GM23248 (cell line): ENCODE results near the gene BBS1. TPM values are rescaled to one million over a fixed set of nuclear protein-coding genes. Genes with fewer than 3 reads are reported as not detected.

Source experiments
- DNase-seq: peaks from one replicate; pipeline ENCODE4 v3.0.0-alpha.2; 2015
- H2AFZ ChIP-seq: fragments of 200-600 bp; sonication (generic); 2 replicates; pipeline ENCODE4 v1.6.1; 2016; ENCODE audit warnings: antibody characterized with exemption
- H3F3A ChIP-seq: fragments of 200-600 bp; sonication (generic); 2 replicates; pipeline ENCODE4 v1.6.1; 2016; ENCODE audit warnings: mild to moderate bottlenecking, antibody characterized with exemption, mixed run types; ENCODE audit not compliant: insufficient read depth
- H3K27ac ChIP-seq: fragments of 200-600 bp; sonication (generic); 2 replicates; pipeline ENCODE4 v1.5.1; 2016; ENCODE audit warnings: mild to moderate bottlenecking
- H3K27me3 ChIP-seq: fragments of 200-600 bp; sonication (generic); replicated peaks from 2 replicates; pipeline ENCODE4 v1.6.1; 2016; ENCODE audit warnings: mild to moderate bottlenecking; ENCODE audit not compliant: insufficient read depth
- H3K36me3 ChIP-seq: fragments of 200-600 bp; sonication (generic); 2 replicates; pipeline ENCODE4 v1.6.1; 2016; ENCODE audit warnings: low read depth, mild to moderate bottlenecking
- H3K4me1 ChIP-seq: fragments of 200-600 bp; sonication (generic); 2 replicates; pipeline ENCODE4 v1.6.1; 2016; ENCODE audit warnings: mild to moderate bottlenecking; ENCODE audit not compliant: insufficient read depth
- H3K4me2 ChIP-seq: fragments of 200-600 bp; sonication (generic); one replicate; pipeline ENCODE4 v1.6.1; 2016; ENCODE audit warnings: mild to moderate bottlenecking; ENCODE audit not compliant: unreplicated experiment
- H3K4me3 ChIP-seq: fragments of 200-600 bp; sonication (generic); 2 replicates; pipeline ENCODE4 v1.5.1; 2016; ENCODE audit warnings: mild to moderate bottlenecking
- H3K79me2 ChIP-seq: fragments of 200-600 bp; sonication (generic); 2 replicates; pipeline ENCODE4 v1.6.1; 2016; ENCODE audit warnings: mild to moderate bottlenecking; ENCODE audit not compliant: insufficient read depth
- H3K9ac ChIP-seq: fragments of 200-600 bp; sonication (generic); 2 replicates; pipeline ENCODE4 v1.6.1; 2016; ENCODE audit warnings: mild to moderate bottlenecking
- H3K9me2 ChIP-seq: fragments of 200-600 bp; sonication (generic); 2 replicates; pipeline ENCODE4 v1.6.1; 2016; ENCODE audit warnings: mixed run types, mild to moderate bottlenecking, moderate library complexity; ENCODE audit not compliant: insufficient read depth
- H3K9me3 ChIP-seq: fragments of 200-600 bp; sonication (generic); one replicate; pipeline ENCODE4 v1.6.1; 2017; ENCODE audit warnings: low read depth
- H4K20me1 ChIP-seq: fragments of 200-600 bp; sonication (generic); 2 replicates; pipeline ENCODE4 v1.6.0; 2016; ENCODE audit not compliant: insufficient read depth
- EZH2 ChIP-seq: fragments of 200-600 bp; sonication (generic); IDR thresholded peaks from 2 replicates; pipeline ENCODE4 v1.6.1; 2018; ENCODE audit warnings: antibody characterized with exemption, mild to moderate bottlenecking; ENCODE audit not compliant: insufficient read depth, poor library complexity, severe bottlenecking
- EZH2phosphoT487 ChIP-seq: fragments of 200-600 bp; sonication (generic); IDR thresholded peaks from 2 replicates; pipeline ENCODE4 v1.6.1; 2018; ENCODE audit warnings: antibody characterized with exemption, moderate library complexity, mild to moderate bottlenecking, low read depth; ENCODE audit not compliant: insufficient read depth
- WGBS, 2 experiments: methylation state at CpG; one replicate each; pipeline ENCODE4 v1.1.6; 2015 to 2017; ENCODE audit warnings: low lambda C conversion rate in 2 of 2, low coverage in 1 of 2; ENCODE audit errors: missing lambda C conversion rate in 2 of 2; 5-methylcytosine and 5-hydroxymethylcytosine counted together
- in situ Hi-C: fragments of 300-500 bp; cut with MboI; formaldehyde crosslinking; loops from 2 replicates; pipeline ENCODE4 v1.15.0; 2020
- polyA plus RNA-seq: library from polyadenylated mRNA; unstranded; fragments of >200 nt; fragmentation: Nextera tagmentation; extraction: Ambion mirVana; gene quantifications from 2 replicates; pipeline ENCODE4 v1.2.1, GENCODE V29; 2016
- total RNA-seq: library from RNA; depleted of rRNA; stranded (reverse); fragments of >200 nt; shearing (Covaris generic); gene quantifications from 2 replicates; pipeline ENCODE4 v1.2.3, GENCODE V29; 2014

The BBS1 gene
- total and polyA plus RNA-seq, 2 experiments from 2014 or later, result 20.2 to 39.1 TPM

DNA sequence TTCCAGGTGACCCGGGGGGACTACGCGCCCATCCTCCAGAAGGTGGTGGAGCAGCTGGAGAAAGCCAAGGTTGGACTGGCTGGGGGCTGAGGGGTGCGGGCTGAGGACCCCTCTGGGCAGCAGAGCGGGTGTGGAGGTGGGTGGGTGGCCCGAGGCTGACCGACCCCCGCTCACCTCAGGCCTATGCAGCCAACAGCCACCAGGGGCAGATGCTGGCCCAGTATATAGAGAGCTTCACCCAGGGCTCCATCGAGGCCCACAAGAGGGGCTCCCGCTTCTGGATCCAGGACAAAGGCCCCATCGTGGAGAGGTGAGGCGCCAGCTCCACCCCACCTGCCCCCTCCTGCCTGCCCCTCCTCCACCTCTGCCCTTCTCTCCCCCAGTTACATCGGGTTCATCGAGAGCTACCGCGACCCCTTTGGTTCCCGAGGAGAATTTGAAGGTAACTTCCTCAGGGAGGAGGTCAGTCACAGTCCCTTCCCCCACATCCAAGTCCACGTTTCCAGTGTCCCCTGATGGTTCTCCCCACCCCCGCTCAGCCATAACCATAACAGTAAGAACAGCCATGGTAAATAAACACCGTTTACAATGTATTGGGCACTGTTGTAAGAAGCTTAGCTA lies 19.0 kb upstream of the BBS1 start:
- H3K4me3 ChIP-seq, result no peak overlapping the region
- 65 to 71% methylated on average over 17 to 20 of the region's 20 CpGs for WGBS, 2 experiments
- no peak overlapping the region for H2AFZ ChIP-seq
- no peaks in the 10 kb centered on the region for H3K9me2 ChIP-seq
- no peak for TF ChIP-seq EZH2
- TF ChIP-seq EZH2phosphoT487, result no peak
- H3K9ac ChIP-seq, result no peak overlapping the region
- in situ Hi-C loops, result no loop called here
- H3K9me3 ChIP-seq, result no peaks in the 10 kb centered on the region
- H3K27ac ChIP-seq, result no peak overlapping the region
- H3K79me2 ChIP-seq, result no peaks in the 10 kb centered on the region
- H3K27me3 ChIP-seq, result no peaks in the 10 kb centered on the region
- no peak overlapping the region for H3K4me2 ChIP-seq
- DNase-seq, result peak; percentile 31
- no peaks in the 10 kb centered on the region for H3F3A ChIP-seq
- no peaks in the 10 kb centered on the region for H3K36me3 ChIP-seq
- H4K20me1 ChIP-seq, result no peaks in the 10 kb centered on the region
- H3K4me1 ChIP-seq, result no peaks in the 10 kb centered on the region

DNA sequence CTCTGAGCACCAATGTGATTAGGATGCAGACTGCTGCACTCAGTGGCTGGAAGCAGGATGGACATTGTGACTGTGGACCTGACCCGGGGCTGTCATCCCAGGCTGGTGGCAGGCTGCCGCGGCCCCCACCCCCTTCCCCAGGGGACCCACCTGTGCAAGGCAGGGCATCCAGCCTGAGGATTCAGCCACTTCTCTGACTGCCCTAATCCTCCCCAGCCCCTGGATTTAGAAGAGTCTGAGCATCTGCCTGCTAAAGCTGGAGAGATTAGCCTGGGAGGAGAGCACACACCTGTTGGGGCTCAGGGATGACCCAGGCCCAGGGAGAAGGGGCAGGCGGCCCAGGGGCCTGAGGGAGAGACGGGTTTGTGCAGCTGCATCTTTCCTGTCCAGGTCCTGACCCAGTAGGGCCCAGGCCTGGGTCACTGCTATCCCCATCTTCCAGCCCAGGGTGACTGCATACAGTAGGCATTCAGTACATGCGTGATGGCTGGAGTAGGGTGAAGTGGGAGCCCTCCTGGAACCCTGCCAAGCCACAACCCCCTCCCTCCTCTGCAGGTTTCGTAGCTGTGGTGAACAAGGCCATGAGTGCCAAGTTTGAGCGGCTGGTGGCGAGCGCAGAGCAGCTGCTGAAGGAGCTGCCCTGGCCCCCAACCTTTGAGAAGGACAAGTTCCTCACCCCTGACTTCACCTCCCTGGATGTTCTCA lies 18.1 kb upstream of the BBS1 start:
- 86 to 91% methylated on average over 10 of the region's 10 CpGs for WGBS, 2 experiments
- no peak overlapping the region for H3K9ac ChIP-seq
- TF ChIP-seq EZH2 (no peak), EZH2phosphoT487 (no peak)
- no peaks in the 10 kb centered on the region for H3F3A ChIP-seq
- no peaks in the 10 kb centered on the region for H3K36me3 ChIP-seq
- in situ Hi-C loops, result no loop called here
- H3K4me2 ChIP-seq, result no peak overlapping the region
- no peaks in the 10 kb centered on the region for H3K27me3 ChIP-seq
- no peak overlapping the region for H2AFZ ChIP-seq
- H4K20me1 ChIP-seq, result no peaks in the 10 kb centered on the region
- no peaks in the 10 kb centered on the region for H3K9me2 ChIP-seq
- no peaks in the 10 kb centered on the region for H3K9me3 ChIP-seq
- DNase-seq, result no peak
- H3K4me3 ChIP-seq, result no peak overlapping the region
- no peak overlapping the region for H3K27ac ChIP-seq
- H3K79me2 ChIP-seq, result no peaks in the 10 kb centered on the region
- H3K4me1 ChIP-seq, result no peaks in the 10 kb centered on the region

DNA sequence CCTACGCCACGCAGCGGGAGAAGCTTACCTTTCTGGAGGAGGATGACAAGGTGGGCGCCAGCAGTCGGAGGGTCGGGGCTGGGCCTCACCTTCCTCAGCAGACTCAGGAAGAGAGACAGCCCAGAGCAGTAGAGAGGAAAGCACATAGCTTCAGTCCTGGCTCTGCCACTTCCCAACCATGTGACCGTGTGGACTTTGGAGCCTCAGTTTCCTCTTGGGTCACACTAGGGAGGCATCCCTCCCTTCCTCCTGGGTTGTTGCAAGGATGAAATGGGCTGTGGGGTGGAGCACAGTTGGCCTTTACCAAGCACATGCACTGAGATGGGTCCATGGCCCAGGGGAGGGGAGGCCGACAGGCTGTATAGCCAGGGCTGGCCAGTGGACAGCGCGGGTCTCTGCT lies 17.3 kb upstream of the BBS1 start:
- Histone ChIP-seq H3K4me2 (no peak overlapping the region), H3K79me2 (no peaks in the 10 kb centered on the region), H3K36me3 (no peaks in the 10 kb centered on the region), H3F3A (no peaks in the 10 kb centered on the region), H3K27me3 (no peaks in the 10 kb centered on the region), H3K27ac (no peak overlapping the region), H4K20me1 (no peaks in the 10 kb centered on the region), H2AFZ (no peak overlapping the region), H3K4me1 (no peaks in the 10 kb centered on the region), H3K9ac (no peak overlapping the region), H3K4me3 (no peak overlapping the region), H3K9me2 (no peaks in the 10 kb centered on the region), H3K9me3 (no peaks in the 10 kb centered on the region)
- in situ Hi-C loops, result no loop called here
- TF ChIP-seq EZH2 (no peak), EZH2phosphoT487 (no peak)
- WGBS, 2 experiments, result 98 to 99% methylated on average over 10 of the region's 10 CpGs
- no peak for DNase-seq

DNA sequence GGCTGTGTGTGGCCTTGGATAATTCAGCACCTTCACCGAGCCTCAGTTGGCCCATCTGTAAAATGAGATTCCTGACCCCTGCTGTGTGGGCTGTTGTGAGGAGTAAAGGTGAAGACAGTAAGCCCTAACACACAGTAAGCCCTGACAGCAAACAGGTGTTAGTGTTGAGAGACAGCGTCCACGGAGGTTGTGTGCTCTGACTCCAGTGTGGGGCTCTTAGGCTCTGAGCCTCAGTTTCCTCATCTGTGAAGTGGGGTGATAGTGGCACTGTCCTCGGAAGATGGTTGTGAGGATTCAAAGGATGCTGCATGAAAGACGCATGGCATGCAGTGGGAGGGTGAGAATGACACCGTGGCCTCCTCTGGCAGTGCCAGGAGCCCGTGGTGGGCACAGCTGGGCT lies 16.0 kb upstream of the BBS1 start:
- Histone ChIP-seq H3K9ac (no peak overlapping the region), H3K4me1 (no peaks in the 10 kb centered on the region), H3K27ac (no peak overlapping the region), H3K9me3 (no peaks in the 10 kb centered on the region), H3K27me3 (no peaks in the 10 kb centered on the region), H2AFZ (no peak overlapping the region), H3K36me3 (0 out of 2 replicates have a peak, but pooled peaks cover 4% of the 10 kb centered on the region), H4K20me1 (no peaks in the 10 kb centered on the region), H3K79me2 (no peaks in the 10 kb centered on the region), H3K4me2 (no peak overlapping the region), H3K9me2 (no peaks in the 10 kb centered on the region), H3F3A (no peaks in the 10 kb centered on the region), H3K4me3 (no peak overlapping the region)
- WGBS, 2 experiments, result 94 to 97% methylated on average over 7 of the region's 7 CpGs
- TF ChIP-seq EZH2phosphoT487, result no peak
- TF ChIP-seq EZH2, result no peak
- DNase-seq, result no peak
- in situ Hi-C loops, result no loop called here
